IPS-18c (cell line): ENCODE measurements around the gene NTNG1.

Source experiments
- H3K4me3 ChIP-seq: 2 replicates; pipeline ENCODE4 v1.7.0; 2013; ENCODE audit warnings: low read depth, mild to moderate bottlenecking, low read length, moderate library complexity; ENCODE audit not compliant: insufficient read depth
- H3K9me3 ChIP-seq: one replicate; pipeline ENCODE4 v1.6.1; 2013; ENCODE audit warnings: mild to moderate bottlenecking, low read length, moderate library complexity; ENCODE audit not compliant: control insufficient read depth, insufficient read depth

NTNG1 gene

DNA sequence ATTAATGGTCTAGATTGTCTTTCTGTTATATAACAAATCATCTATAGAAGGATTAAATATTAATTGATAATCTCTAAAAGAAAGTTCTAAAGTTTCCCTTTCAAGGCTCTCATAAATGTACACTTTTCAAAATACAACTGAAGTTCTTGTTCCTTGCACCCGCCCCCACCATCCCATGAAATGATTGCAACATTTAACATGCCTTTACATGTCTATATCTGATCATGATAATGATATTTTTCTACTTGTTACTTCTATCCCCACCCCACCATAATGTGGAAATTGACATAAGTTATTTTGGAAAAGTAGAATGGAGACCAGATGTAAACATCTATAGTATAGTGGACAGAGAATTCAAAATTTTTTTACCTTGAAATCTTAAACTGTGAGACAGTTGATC, 186.6 kb downstream of the NTNG1 start:
- no peak overlapping the region for H3K4me3 ChIP-seq

DNA sequence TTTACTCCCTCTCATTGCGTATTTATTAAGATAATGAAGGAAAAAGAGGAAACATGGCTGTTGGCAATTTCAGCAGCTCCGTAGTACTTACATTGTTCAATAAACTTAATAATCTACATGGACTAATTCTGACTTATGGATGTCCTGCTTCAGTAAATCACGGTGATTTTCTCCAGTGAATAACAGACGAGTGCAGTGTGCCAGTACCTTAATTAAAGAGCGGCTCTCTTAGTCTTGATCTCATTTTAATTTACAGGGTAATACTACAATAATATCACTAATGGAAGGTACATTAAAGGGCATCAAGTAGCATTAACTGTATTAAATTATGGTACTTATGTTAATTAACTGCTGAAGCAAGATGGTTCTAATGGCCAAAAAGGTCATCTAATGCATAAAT, 187.2 kb downstream of the NTNG1 start:
- no peaks in the 10 kb centered on the region for H3K9me3 ChIP-seq
- no peak overlapping the region for H3K4me3 ChIP-seq

More for the DNA sequence above, 186.6 kb downstream of the NTNG1 start:
- no peaks in the 10 kb centered on the region for H3K9me3 ChIP-seq

DNA sequence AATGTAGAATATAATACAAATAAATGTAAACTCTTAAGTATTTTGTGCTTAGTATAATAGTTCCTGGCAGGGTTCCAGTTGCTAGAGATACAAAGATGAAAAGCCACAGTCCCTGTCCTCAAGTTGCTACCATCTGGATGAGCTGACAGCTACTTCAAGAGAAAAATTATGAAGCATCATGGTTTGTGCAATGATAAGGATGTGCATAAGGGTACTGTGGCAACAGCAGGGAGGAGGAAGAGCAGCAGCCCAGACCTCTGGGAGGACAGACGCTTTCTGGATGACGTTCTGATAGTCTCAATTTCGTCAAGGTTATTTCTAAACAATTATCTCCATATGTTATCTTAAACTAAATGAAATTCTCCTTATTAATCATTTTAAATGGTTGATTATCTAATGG, 198.9 kb downstream of the NTNG1 start:
- no peaks in the 10 kb centered on the region for H3K9me3 ChIP-seq

GRCh38 chr1:107342316-107342715, 201.5 kb downstream of the NTNG1 start:
- no peaks in the 10 kb centered on the region for H3K9me3 ChIP-seq
- H3K4me3 ChIP-seq = no peak overlapping the region

More for the DNA sequence above, 198.9 kb downstream of the NTNG1 start:
- no peak overlapping the region for H3K4me3 ChIP-seq

GRCh38 chr1:107342768-107343167, 201.9 kb downstream of the NTNG1 start:
- H3K4me3 ChIP-seq = no peak overlapping the region
- no peaks in the 10 kb centered on the region for H3K9me3 ChIP-seq

GRCh38 chr1:107343601-107344000, 202.8 kb downstream of the NTNG1 start:
- H3K9me3 ChIP-seq = no peaks in the 10 kb centered on the region

DNA sequence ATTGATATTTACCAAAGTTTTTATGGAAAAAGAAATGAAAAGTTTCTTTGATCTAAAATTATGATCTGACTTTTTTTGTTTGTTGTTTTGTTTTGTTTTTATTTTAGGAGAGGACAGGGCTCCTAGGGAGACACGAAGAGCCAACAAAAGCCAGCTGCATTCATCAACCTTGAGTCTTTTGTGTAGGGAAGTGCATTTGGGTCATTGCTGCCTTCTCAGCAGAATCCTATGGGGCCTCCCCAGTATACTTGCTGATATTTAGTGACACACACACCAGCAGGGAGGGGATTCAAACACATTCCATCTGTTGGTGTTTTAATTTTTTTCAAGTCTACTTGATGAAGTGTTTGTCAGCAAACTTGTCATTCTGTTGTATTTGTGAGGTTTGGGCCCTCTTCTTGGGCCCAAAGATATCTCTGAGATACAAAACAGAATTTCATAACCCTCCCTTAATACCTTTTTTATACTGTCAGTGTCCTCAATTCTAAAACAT, 203.5 kb downstream of the NTNG1 start:
- H3K4me3 ChIP-seq = no peak overlapping the region

More at GRCh38 chr1:107343601-107344000, 202.8 kb downstream of the NTNG1 start:
- no peak overlapping the region for H3K4me3 ChIP-seq

GRCh38 chr1:107344836-107345235, 204.0 kb downstream of the NTNG1 start:
- Histone ChIP-seq H3K4me3 (no peak overlapping the region), H3K9me3 (no peaks in the 10 kb centered on the region)

More for the DNA sequence above, 203.5 kb downstream of the NTNG1 start:
- H3K9me3 ChIP-seq = no peaks in the 10 kb centered on the region

DNA sequence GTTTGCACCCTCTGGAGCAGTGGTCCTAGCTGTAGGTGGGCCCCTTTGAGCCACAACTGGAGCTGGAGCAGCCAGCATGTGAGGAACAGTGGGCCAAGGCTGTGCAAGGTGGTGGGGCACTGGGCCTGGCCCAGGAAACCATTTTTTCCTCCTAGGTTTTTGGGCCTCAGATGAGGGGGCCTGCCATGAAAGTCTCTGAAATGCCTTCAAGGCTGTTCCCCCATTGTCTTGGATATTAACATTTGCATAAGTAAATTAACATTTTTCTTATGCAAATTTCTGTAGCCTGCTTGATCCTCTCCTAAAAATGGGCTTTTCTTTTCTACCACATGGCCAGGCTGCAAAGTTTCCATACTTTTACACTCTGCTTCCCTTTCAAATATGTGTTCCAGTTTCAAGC, 212.0 kb downstream of the NTNG1 start:
- H3K9me3 ChIP-seq = peaks cover 5% of the 10 kb centered on the region
- H3K4me3 ChIP-seq = no peak overlapping the region

DNA sequence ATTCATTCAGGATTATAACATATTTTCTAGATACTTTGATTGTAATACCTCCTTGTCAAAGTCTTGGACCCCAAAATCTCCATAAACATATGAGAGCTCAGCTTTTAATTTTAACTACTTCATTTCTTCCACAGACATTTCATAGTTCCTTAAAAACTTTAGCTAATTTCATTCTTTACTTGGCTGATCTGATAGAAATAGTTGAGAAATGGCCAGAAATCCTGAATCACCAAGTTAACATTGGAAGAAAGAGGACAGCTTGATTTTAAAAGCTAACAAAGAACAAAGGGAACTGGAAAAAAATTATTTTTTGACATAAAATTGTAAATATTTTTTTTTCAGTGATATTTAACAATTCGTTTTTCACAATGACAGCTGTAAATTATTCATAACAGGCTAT, 216.5 kb downstream of the NTNG1 start:
- Histone ChIP-seq H3K9me3 (peaks cover under 1% of the 10 kb centered on the region), H3K4me3 (no peak overlapping the region)

DNA sequence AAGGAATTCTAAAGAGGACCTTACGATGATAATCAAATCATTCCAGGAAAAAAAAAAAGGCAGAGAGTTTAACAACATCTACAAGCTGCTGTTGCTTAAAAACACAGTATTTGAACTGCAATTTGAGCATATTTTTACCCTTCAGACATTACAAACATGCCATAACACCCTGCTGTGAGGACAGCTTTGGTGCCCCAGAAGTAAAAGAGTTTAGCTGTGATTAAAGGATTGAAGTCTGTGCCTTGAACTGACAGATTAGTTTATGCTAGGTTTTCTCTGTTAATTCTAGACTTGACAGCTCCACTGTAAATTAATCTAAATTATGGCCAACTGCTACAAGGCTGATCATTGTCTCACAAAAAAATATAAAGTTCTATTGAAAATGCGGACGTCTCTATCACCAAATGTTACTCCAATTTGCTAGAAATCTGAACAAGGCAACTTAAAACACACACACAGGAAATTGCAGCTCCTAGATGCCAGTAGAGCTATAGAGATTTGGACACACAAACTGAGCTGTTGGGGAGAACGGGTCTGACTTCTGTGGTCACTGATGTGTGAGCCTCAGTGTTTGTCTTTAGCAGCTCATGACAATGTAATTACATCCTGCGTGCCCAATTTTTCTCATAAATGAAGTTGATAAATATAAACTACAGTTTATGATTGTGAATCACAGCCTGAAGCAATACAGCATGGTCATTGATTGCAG, 217.9 kb downstream of the NTNG1 start:
- Histone ChIP-seq H3K4me3 (no peak overlapping the region), H3K9me3 (no peaks in the 10 kb centered on the region)

DNA sequence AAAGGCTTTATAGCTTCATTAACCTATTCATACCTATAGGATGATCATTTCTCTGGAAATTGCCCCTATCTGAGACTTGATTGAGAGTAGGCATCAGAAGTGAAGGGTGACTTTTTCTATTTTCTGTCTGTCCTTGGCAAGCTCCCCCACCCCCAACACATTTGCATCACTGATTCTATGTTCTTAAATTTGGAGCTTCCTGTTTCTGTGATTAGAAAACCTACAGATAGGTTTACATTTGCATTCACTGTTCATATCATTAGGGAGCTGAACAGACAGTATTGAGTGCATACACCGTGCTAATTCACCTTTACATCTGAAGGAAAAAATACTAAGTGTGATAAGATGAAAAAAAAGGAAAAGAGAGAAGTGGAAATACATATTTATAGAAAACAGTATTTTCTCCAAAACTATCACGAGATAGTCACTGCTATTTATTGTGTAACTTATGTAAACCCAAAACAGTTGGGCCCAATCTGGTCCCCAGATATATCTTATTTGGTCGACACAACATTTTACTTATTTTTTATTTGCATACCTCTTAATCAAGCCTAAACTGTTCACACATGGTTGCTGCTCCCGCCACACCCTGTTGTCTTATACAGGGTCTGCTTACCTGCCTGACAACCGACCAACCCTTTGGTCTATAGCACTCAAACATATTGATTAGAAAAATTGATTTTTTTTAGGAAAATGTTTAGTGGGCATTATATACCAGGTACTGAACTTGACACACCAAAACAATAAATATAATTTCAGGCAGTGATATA, 218.8 kb downstream of the NTNG1 start:
- H3K4me3 ChIP-seq = no peak overlapping the region
- no peaks in the 10 kb centered on the region for H3K9me3 ChIP-seq

DNA sequence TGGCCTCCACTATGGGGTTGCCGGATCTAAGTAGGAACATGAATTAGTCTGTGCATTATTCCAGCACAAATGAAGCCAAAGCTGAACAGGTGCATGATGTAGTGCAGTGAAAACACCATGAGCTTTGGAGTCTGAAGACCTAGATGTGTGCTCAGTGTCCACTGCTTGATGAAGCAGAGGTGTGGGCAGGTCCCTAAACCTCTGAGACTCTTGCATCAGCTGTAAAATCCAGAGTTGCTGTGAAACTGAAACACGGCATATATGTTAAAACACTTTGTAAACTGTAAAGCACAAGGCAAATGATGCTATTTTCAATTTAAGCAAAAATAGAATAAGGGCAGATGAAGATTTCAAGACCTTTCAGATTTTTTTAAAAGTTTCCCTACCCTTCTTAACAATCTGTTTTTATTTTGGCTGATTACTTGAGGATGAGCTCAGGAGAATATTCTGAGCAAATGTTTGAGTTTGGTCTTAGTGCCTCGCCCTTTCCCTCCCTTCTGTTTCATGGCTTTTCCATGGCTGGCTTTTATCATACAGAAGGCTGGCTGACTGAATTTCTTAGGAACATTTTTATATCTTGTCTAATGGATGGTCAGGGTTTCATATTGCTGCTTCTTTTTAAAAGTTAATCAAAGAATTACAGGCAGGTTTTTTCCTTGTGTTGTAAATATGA, 221.8 kb downstream of the NTNG1 start:
- H3K4me3 ChIP-seq = no peak overlapping the region
- H3K9me3 ChIP-seq = no peaks in the 10 kb centered on the region

GRCh38 chr1:107363154-107363553, 222.3 kb downstream of the NTNG1 start:
- no peaks in the 10 kb centered on the region for H3K9me3 ChIP-seq
- no peak overlapping the region for H3K4me3 ChIP-seq

- Histone ChIP-seq H3K4me3 (no peak overlapping the region), H3K9me3 (no peaks in the 10 kb centered on the region)
Measured at GRCh38 chr1:107365527-107366240, 224.8 kb downstream of the NTNG1 start.

DNA sequence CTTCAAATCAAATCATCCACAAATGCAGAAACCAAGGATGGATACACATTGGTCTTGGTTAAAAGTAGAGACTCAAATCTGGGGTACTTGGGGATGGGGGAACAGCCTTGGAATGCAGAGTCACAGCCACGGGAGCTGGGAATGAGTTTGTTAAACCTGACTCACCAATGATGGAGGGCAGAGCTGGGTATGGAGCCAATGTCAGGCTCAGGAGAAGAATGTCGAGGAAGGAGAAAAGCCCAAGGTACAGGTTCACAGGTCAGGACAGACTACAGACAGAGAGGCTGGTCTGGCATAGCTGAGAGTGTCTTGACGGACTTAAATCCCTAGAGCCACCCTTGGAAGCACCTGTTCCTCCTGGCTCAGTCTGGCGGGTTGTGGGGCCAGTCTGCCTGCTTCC, 237.6 kb downstream of the NTNG1 start:
- Histone ChIP-seq H3K9me3 (no peaks in the 10 kb centered on the region), H3K4me3 (no peak overlapping the region)

DNA sequence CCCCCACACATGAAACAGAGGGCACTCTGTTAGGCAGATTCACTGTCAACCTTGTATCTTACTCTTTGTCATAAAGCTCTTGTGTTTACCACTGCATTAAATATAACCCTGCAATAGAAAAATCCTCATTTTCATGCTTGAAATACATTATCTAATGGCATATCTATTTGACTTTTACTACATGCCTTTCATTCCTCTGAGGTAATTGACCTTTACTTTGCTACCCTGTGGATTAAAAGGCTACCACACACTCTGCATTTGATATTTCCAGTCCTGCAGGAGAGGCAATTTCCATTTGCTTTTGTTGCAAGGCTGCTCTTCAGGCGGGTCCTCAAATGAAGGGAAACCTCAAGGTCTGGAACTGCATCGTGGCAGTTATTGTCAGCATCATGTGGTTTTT, 238.0 kb downstream of the NTNG1 start:
- no peaks in the 10 kb centered on the region for H3K9me3 ChIP-seq
- H3K4me3 ChIP-seq = no peak overlapping the region
